Measurements from ENCODE around the gene CNPPD1.

Gene CNPPD1

DNA sequence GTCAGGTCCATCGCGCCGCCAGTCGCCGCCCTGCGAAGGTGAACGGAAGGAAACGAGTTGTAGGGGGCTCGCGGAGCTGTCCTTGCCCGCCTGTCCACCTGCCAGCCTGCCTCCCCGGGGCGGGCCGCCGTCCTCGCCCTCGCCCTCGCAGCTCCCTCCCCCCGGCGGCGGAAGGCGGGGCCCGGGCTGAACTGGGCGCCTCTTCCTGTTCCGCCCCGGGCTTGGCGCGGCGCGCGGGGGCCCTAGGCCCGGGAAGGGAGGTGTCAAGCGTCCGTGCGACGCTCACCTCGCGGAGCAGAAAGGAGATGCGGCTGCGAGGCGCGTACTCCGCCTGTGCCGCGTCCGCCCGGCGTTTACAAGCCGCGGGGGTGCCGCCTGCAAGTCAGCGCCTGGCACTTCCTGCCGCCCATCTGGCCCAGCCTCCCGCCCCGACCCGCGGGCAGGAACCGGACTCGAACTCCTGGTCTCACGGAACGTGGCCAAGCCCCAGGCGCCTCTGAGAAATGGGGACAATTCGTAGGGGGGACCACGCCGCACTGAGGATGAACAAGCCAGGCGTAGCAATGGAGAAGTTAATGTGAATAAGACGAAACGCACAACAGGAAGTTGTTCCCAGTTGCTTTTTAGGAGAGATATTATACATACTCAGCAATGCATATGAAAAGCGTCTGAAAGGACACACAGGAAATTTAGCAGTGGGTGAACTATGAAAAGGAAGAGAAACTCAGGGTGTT lies at the start of gene CNPPD1:
Gene CNPPD1 (minus strand): TSS at position 108 of the 734 bp plus-strand sequence. CDS start 97 bp downstream, at position 11.
- DNase-seq: no peak

DNA sequence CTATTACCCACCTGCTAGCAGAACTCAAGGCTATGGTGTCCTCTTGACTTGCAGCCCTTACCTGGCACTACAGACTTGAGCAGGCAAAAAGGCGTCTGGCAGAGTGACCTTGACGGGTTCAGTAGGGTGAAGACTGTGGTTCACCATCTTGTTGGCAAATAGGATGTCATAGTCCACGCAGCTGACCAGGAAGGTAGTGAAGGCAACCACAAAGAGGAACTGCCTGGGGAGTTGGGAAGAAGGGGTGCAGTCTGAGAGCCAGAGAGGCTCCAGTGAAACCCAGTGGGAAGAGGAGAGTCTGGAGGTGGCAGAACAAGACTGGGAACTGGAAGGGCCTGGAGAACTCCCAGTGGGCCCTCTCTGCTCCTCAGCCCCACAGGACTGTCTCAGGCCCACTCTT lies 48.6 kb upstream of the CNPPD1 start:
- DNase-seq: no peak

DNA sequence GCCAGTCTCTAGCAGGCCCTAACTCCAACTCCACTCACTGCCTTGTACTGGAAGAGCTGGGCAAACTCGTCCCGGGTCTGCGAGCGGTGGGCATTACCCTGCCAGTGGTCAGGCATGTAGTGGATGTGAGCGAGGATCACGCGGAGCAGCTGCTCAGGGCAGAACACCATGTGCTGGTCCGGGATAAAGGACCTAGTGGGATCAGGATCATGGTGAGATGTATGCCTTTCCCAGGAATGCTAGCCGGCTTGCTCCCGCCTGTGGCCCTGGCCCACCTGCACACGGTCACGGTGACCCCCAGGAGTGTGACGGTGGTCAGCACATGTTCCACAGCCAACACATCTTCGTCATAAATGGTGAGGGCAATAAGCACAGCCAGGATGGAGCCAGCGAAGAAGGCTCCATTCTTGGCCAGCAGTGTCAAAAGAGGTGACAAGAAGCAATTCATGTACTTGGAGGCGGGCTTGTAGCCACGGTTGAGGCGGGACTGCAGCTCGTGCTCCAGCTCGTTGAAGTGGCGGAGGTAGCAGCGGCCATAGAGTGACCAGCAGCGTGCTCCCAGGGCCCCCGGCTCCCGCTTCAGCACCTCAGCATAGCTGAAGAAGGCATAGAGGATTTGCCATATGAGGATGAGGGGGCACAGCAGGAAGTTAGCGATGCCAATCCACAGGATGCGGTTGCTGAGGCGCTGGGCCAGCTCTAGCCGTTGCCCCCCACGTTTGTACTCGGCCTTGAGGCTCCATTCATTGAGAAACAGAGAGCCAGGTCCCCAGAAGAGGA lies 47.3 kb upstream of the CNPPD1 start:
- DNase-seq: no peak

DNA sequence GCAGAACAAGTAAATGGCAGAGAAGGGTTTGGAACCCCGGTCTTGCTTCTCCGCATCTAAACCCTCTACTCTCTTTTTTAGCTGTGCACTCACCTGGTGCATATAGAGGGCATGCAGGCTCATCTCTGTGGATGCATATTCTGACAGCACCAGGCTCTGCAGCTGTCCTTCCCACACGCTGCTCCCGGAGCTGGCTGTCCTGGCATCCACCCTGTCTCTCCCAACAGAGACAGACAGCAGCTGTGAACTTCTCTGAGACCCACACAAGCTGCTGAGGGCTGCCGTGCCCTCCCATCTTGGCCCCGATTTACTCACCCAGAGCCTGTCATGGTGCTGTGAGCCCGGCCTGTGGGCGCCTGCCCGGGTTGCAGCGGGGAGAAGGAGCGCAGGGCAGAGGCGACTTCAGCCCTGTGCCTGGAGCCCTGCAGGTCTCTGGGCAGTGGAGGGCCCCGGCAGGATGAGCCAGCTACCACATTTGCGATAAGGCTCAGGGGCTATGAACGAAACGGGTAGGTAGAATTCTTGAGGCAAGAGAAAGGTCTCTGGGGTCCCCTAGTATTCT lies 45.3 kb upstream of the CNPPD1 start:
- DNase-seq: no peak

DNA sequence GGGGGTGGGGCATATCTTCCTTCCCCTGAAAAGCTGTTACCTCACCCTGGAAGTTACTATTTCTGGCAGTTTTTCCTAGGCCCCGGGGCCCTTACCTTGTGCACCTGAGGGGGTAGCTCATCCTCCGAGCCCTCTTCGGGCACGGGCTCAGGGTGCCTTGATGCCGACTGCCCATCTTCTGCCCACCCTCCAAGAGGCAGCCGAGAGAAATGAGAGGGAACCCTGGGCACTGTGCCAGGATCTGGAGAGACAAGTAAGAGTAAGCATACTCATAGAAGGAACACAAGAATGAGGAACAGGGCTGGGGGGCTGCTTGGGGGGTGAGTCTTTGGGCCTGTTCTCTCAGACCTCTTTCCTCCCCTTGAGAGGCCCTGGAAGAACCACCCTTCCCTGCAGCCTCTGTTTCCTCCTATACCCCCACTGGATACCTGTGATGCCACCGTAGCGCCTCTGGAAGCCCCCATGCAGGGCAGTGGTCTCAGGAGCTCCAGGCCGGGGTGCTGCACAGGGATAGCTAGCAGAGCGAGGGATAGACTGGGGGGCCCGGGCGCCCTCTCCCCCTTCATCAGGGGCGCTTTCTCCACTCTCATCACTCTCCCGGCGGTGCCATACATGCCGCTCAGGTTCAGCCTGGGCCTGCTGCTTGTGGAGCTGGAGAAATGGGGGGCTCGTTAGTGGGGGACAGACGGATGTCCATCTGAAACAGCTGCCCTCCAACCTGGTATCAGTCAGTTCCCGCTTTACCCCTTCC lies 44.1 kb upstream of the CNPPD1 start:
- DNase-seq: no peak

DNA sequence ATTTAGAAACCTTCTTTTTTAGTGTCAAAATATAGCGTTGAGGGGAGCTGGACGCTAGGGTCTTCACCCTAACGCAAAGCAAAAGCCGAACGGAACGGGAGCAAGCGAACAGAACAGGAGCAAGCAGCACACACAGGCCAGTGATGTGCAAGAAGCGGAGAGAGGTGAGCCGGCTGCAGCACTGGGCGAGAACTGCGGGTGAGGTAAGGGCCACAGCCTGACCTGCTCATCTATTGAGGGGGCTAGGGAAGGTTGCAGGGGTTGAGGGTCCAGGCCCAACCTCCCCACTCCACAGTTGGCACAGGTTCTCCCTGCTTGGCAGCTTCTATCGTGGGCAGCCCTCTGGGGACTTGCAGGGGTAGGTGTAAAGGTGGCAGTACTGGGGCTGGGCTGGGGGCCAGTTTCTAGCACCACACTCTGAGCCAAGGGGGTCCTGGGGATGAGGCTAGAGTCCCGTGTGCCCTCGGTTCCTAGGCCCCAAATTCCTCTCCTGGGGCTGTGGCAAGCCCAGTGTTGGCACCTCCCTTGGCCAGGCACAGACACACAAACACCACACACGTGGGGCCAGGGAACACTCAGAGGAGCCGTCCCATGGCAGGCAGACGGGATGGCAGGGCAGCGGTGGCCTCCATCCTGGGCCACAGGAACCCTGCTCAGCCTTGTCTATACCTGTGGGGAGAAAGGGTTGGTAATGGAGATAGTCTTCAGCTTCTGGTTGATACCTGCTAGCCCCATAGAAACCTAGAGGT lies 43.2 kb upstream of the CNPPD1 start:
- DNase-seq: no peak

DNA sequence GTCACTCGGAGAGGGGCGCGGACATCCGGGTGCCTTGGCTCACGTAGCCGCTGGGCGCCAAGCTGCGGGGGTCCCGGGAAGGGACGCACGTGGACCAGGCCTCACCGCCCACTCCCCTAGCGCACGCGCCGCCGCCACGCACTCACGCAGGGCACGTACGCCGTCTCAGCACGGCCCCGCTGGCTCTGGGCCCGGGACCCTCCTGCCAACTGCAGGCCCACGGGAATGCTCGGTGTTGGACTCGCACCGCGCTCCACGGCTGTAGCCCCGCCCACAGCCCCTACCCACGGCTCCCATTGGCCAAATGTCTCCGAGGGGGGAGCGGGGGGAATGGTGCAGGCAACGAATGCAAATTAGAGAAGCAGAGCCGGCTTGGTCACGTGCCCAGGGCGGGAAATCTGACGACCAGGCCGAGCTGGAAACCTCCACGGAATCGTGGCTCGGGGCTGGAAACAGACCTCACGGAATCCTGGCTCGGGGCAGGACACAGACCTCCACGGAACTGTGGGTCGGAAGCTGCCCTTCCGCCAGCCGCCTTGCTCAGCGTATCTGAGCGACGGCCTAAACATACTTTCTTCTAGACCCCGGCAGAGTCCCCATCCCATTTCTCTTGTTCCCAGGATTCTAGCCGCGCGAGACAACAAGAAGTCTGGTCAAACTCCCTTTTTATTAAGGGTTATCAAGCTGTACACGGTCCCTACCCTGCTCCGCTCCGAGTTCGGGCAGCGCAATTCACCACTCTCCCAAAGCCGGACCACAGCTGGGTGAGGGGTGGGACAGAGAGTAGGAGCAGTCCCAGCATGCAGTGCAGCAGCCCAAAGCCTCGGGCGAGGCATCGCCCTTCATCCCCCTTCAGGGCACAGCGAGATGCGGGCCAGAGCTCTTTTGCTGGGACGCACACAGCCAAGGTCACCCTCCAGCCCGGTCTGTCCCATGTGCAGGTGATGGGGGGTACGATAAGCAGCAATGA lies 42.3 kb upstream of the CNPPD1 start, which contains the start of gene ABCB6:
Gene ABCB6 (minus strand): TSS at position 227 of the 970 bp plus-strand sequence. CDS start 285 bp downstream, outside the sequence.
- DNase-seq: no peak

DNA sequence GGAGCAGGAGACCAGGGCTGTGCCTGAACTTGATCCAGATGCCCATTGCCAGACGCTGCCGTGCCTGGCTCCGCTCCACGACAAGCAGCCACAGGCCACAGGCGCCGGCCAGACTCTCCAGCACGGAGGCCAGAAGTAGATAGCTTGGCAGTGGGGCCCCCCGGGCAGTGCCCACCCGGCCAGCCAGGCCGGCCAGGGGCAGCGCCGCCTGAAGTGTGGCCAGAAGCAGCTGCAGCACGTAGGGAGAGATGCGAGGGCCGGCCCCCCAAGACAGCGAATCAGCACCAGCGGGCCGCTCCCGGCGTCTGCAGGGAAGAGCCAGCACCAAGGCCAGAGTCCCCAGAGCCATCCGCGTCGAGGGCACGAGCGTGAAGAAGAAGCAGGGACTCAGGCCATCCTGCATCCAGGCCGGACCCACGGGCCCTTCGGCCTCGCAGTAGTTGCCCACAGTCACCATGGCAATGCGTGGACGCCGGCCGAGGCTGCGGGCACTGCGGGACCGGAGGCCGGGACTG lies 41.5 kb upstream of the CNPPD1 start:
- DNase-seq: no peak

DNA sequence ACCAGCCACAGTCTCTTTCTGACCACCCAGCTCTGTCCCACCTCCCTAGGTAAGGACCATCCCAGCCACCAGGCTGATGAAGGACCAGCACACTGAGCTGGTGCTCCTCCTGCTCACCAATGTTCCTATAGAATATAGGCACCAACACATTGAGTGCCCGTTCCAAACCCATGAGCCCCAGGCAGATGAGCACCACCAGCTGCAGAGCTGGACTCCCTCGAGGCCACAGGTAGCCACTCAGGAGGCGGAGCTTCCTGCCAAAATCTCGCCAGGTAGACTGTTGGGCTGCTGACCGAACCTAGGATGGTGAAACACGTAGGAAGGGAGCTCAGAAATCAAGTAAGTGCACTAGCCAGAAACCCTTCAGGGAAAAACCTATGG lies 39.8 kb upstream of the CNPPD1 start:
- no peak for DNase-seq

DNA sequence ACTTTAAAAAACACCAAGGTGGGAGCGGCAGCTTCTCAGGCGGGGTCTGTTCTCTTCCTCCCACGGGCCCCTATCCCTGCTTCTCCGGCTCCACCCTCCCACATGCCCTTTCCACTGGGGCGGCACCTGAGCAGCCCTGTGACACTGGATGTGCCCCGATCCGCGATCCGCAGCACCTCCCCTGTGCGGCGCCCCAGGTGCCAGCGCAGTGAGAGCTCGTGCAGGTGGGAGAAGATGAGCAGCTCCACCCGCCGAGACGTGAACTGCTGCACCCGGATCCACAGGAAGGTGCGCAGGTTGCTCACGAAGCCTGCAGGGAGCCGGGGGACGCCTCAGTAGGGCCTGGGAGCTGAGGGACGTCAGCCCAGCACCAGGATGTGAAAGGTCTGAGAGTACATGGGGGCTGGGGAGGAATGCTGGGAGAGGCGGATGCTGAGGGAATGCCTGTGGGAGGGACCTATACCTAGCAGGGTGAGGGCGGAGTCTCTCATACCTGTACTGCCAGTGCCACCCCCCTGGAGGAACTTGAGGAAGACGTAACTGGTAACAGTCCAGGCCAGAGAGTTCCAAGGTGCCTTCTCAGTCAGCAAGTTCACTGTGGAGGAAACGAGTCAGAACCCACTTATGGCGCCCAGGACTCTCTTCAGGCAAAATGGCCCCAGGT lies 39.3 kb upstream of the CNPPD1 start:
- no peak for DNase-seq

DNA sequence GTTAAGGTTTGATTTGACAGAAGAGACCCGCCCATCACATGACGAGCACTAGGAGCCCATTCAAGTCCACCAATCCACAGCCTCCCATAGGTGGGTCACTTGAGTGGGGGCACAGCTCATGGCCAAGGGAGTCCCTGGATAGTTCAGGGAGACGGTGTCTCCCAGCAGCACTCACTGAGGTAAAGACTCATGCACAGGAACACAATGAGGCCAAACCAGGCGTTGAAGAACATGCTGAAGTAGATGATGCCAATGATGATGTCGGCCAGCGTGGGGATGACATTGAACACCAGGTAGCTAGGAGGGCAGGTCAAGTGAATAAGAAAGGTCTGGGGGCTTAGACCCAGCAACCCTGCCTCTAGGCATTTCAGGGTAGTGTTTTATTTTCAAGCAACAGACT lies 38.1 kb upstream of the CNPPD1 start:
- DNase-seq: no peak

DNA sequence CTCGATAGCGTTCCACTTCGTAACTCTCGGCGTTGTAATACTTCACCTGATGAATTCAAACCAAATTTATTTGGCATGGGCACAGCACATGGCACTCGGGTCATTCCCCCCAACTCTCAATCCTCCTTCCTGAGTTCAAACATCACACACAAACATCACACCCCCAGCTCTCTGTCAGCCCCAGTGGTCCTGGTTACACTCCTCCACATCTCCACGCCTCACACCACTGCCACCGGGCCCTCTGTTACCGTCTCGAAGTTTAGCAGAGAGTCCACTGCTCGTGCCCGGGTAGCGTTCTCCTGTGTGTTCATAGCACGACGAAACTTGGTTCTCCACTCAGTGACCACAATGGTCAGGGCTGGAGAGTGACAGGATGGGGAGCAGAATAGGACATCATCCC lies 37.4 kb upstream of the CNPPD1 start:
- no peak for DNase-seq

DNA sequence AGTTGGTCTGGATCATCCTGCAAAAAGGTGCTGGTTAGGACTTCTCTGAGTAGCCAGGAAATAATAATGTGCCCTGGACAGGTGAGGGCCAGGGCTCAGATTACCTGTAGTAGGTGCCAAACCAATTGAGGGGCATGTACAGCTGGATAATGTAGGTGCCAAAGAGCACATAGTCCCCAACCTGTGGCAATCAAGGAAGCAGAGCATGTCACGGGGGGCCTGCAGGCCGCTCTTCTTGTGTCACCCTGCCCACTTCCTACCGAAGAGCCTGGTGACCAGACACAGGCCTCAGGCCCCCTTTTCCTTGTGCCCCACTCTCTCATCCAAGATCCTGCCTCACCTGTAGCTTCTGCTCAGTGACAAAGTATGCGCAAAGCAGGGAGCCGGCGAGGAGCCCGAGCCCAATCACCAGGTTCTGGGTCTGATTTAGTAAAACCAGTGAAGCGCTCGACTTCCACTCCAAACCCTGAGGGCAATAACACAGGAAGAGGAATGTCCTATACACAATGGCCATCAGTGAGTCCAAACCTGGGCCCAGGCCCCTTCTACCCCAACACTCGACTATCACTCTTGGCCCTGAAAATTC lies 36.9 kb upstream of the CNPPD1 start:
- DNase-seq: no peak

DNA sequence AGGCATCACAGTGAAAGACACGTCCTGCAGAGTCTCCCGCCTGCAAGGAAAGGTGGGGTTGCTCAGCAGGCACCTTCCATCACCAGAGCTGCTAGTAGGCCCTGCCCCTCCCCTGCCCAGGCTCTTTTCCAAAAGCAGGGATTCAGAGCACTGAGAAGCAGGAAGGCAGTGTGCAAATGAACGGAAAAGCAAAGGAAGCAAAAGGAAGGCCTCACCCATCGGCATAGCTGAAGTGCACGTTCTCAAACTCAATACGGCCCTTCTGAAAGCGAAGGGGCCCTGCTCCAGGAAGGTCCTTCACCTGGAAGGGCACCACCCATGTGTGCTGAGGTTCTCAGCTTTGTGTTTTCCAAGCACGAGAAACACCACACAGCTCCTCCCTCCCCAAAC lies 36.3 kb upstream of the CNPPD1 start:
- no peak for DNase-seq

DNA sequence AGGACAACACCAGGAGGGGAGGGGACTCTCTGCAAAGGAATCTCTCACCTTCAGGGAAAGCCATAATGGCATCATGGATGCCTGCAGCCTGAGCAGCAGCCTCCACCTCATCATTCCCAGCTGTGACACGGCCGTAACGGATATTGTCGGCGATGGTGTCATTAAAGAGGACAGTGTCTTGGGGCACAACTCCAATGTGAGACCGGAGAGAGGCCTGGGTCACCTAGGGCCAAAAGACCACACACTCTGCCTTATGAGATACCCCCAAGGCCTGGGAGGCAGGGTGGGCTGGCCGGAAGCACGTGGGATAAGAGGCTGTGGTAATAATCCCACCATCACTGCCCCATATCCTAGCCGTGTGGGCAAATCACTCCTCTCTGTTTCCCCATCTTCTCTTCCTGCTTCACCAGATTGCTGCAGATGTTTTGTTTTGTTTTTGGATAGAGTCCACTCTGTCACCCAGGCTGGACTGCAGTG lies 34.2 kb upstream of the CNPPD1 start:
- no peak for DNase-seq

DNA sequence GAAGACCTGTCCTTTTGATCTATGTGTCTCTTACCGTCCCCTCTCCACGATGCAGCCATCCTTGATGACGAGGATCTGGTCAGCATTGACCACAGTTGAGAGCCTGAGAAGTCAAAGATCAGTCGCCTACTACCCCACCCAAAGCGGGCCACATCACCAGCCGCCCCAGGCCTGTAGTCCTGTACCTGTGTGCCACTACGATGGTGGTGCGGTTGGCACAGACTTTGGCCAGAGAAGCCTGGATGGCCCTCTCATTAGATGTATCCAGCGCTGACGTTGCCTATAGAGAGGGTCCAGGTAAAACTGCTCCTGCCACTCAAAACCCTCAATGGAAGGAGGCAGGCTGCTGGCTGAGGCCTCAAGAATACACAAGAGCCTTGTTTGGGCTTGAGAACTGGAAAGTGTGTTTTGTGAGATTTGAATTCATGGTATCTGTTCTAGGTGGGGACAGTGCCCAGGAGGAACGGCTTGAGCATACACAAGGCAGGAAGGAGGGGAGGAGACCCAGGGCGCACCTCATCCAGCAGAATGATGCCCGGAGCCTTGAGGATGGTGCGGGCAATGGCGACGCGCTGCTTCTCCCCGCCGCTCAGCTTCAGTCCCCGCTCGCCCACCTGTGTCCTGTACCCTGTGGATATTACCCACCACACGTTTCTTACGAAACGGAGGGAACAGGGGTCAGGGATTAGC lies 33.6 kb upstream of the CNPPD1 start:
- no peak for DNase-seq

DNA sequence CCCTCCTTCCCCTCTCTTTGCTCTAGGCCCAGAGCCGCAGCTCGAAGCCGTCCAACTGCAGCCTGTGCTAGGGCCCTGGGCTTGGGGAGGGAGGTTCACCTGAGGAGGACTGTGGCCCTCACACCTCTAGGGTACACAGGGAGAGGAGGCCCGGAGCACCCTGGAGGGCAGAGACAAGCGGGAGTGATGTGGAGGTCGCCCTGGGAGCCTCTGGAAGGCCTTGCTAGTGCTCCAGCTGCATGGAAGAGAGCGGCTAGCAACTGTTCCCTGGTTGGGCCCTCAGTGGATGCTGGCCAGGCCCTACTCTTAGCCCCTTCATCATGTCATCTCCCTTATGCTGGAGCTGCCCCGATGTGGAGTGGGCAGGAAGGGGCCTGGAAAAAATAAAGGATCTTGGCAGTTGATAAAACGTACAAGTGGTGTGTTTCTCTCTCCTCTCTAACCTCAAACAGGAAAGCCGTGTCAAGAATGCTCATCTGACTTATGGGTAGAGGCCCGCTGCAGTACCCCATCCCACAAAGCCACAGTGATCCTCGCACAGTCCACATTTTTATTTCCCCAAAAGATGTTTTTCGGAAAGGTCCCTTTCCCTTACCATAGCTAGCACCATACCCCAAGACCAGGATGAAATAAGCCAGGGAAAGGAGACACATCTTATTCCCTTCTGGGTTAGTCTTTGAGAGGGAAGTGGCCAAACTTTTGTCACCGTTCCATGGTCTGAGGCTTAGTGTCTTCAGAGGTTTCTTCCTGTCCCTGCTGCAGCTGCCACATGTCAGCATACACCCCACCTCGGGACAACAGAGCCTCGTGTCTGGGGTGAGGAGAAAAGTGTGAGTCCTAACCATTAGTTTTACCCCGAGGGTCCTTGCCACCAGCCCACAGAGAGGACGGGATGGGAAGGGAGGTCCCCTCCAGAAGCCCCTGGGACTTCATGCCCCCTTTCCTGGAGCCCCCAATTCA lies 32.8 kb upstream of the CNPPD1 start:
- DNase-seq: no peak
